HG02840 (cell line): ENCODE measurements around the gene RILP.

Experiments
- ATAC-seq: cut with Tn5 transposase; IDR thresholded peaks from one replicate; pipeline ENCODE4 v1.9.1; 2021; ENCODE audit warnings: mild to moderate bottlenecking, moderate library complexity, moderate number of reproducible peaks; ENCODE audit not compliant: unreplicated experiment, low FRiP score

The RILP gene

DNA sequence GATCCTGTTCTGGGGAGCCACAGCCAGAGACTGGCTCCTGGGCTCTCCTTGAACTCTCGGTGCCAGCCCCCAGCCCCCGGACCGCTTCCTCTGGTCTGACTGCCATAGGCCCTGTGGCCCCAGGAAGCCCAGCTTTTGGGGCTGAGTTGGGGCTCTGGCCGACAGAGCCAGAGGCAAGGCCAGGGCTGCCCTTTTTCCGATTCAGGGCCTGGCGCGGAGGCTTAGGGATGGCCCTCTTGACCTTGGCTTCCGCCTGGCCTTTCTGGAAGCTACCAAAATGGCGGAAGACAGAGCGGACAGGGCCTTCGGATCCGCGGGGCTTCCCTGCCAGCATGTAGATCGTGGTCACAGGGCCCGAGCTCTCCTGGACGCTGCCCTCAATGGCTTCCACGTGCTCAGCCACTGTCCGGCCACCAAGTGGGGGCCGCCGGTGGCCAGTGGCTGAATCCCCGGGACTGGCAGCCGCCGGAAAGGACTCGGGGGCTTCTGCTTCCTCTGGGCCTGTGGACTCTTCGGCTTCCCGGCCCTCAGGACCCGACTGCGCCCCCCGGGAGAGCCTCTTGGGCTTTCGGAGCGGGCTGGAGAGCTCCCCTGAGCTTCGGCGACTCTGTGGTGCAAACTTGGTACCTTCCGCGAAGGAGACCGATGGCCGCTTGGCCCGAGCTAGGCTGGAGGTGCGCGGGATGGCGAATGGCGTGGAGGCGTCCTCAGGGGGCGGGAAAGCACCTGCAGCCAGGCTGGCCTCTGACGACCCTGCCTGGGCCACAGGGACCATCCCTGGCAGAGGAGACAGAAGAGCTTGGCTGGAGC, 14.6 kb downstream of the RILP start:
- ATAC-seq: no peak

- ATAC-seq: no peak
Observed at GRCh38 chr17:1630662-1631061, 19.0 kb downstream of the RILP start.

GRCh38 chr17:1629504-1630310, 20.0 kb downstream of the RILP start:
- ATAC-seq: no peak

DNA sequence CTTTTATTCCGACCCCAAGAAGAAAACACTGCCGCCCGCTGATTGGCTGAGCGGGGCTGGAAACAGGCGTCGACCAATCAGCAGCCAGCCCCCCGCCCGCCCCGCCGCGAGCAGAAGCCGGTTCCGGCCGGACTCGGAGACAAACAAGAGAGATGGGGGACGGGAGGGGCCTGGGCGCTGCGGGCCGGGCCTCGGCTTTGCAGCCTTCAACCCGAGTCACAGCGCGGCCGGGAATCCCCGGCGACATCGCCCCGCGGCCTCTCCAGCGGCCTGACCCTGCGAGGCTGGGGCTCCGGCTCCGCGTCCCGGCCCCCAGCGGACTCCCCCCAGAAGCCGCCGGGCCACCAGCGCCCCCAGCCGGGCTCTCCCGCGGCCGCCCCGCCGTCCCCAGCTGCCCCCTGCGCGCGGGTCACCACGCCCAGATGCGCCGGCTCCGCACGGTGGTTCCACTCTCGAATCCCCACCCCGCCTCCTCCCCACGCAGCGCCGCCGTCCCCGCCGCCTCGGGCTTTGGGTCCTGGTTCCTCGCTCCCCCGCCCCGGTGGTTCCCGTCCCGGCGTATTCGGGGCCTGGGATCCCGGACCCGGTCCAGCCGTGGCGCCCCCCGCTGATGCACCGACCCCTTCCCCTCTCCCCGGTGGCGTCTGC, 20.7 kb downstream of the RILP start:
- peak; percentile 49 for ATAC-seq

- peak; percentile 61 for ATAC-seq
Observed at GRCh38 chr17:1627982-1628855, 21.4 kb downstream of the RILP start, which contains the start of gene SLC43A2. Gene SLC43A2, minus strand, starts transcription at chr17:1628834. Its CDS starts 960 bp downstream, at chr17:1627874.

GRCh38 chr17:1627182-1627981, 22.3 kb downstream of the RILP start:
- ATAC-seq: no peak

DNA sequence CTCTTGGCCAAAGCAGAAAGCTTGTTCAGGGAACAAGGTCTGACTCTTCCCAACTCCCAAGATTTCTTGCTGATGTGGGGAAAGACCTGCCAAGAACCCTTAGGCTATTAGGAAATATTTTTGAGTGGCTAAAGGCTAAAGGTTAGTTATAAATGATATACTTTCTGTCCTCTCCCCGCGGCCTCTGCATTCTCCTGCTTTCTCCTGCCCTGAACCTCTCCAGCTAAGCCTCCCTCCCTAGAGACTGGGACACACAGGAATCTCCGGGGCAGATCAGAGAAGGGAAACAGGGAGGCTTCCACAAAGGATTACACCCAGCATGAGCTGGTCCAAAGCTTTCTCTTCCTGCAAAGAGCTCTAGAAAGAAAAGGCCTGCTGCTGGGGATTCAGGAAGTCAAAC, 23.3 kb downstream of the RILP start:
- no peak for ATAC-seq

- no peak for ATAC-seq
Observed at GRCh38 chr17:1625581-1625980, 24.1 kb downstream of the RILP start.

- ATAC-seq: no peak
Observed at GRCh38 chr17:1625053-1625452, 24.6 kb downstream of the RILP start.

- no peak for ATAC-seq
Observed at GRCh38 chr17:1624650-1625049, 25.0 kb downstream of the RILP start.

- no peak for ATAC-seq
Observed at GRCh38 chr17:1623057-1623630, 26.5 kb downstream of the RILP start.

- ATAC-seq: no peak
Observed at GRCh38 chr17:1621273-1621954, 28.3 kb downstream of the RILP start.

DNA sequence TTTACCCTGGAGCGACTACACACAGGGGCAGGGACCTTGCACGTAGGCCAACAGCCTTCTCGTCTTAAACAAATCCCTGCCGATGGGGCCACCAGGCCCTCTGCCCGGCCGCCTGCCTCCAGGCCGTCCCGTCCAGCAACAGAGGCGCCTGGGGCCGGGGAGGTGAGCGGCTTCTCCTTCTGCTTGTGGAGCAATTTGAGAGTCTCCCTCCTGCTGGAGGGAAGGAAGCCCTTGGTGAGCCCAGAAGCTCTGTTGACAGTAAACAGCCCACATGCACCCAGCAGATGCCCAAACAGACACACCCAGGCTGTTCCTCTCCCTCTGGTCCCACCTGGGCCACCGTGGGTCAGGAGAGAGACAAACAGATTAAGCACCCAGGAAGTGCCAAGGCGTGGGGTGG, 29.2 kb downstream of the RILP start:
- ATAC-seq: no peak

DNA sequence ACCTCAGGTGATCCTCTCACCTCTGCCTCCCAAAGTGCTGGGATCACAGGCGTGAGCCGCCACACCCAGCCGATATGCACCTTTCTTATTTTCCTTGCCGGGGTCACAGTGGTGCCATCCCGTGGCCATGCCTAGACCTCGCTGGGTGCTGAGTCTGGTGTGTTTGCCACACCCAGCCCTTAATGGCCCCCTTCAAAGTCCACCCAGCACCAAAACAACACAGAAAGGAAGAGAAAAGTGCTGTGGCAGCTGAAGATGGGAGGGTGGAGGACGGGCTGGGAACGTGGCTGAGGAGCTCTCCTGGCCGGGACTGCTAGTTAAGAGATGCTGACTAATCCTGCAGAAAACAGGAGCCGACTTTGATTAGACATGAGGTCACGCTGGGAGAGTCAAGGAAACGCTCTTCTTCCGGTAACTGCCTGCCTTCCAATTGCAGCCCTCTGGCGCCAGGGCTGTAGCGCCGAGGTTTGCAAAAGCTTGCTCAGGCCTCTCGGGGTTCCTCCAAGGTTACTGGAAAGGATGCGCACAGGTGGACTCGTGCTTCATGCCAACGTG, 32.0 kb downstream of the RILP start:
- ATAC-seq: no peak

DNA sequence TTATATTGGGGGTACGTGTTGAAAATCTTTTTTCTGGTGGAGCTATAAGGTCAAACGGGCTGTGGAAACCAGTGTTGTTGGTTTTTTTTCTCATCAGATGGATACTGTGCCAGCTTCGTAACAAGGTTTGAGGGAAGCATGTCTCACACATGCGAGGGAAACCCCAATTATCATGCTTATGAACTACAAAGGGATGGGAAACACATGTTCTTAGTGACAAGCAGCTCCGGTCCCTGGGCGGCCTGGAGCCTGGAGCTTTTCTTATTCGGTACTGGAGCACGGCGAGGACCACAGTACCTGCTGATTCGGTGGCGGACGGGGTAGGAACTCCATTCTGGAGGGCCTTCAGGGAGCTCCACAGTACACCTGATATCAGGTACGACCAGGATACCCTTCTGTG, 33.6 kb downstream of the RILP start:
- no peak for ATAC-seq

- ATAC-seq: no peak
Observed at GRCh38 chr17:1612400-1612799, 37.3 kb downstream of the RILP start.

GRCh38 chr17:1611715-1612114, 38.0 kb downstream of the RILP start:
- ATAC-seq: no peak

GRCh38 chr17:1608676-1609075, 41.0 kb downstream of the RILP start:
- ATAC-seq: no peak
